Loucy (cell line): ENCODE results near the gene TMEM245.

Experiments
- H2AFZ ChIP-seq: fragments of 200-600 bp; sonication (generic); 2 replicates; pipeline ENCODE4 v1.6.0; 2016; ENCODE audit warnings: antibody characterized with exemption, mild to moderate bottlenecking, low read length, moderate library complexity
- H3F3A ChIP-seq: fragments of 200-600 bp; 2 replicates; pipeline ENCODE4 v1.6.0; 2016; ENCODE audit warnings: antibody characterized with exemption, low read depth, mild to moderate bottlenecking
- H3K27me3 ChIP-seq: fragments of 200-600 bp; sonication (generic); 2 replicates; pipeline ENCODE4 v1.6.1; 2014; ENCODE audit warnings: low read length, mild to moderate bottlenecking; ENCODE audit not compliant: insufficient read depth, poor library complexity, severe bottlenecking
- H3K36me3 ChIP-seq: fragments of 200-600 bp; sonication (generic); 2 replicates; pipeline ENCODE4 v1.6.1; 2016; ENCODE audit warnings: low read length; ENCODE audit not compliant: insufficient read depth
- H3K4me1 ChIP-seq: fragments of 200-600 bp; sonication (generic); 2 replicates; pipeline ENCODE4 v1.5.1; 2014; ENCODE audit warnings: low read length, mild to moderate bottlenecking; ENCODE audit not compliant: insufficient read depth, poor library complexity, severe bottlenecking
- H3K4me2 ChIP-seq: fragments of 200-600 bp; sonication (generic); 2 replicates; pipeline ENCODE4 v1.6.0; 2014; ENCODE audit warnings: antibody characterized with exemption, low read length, low read depth, mild to moderate bottlenecking; ENCODE audit not compliant: poor library complexity, severe bottlenecking
- H3K4me3 ChIP-seq: fragments of 200-600 bp; sonication (generic); 2 replicates; pipeline ENCODE4 v1.5.1; 2014; ENCODE audit warnings: low read length, mild to moderate bottlenecking, mixed read lengths; ENCODE audit not compliant: poor library complexity, severe bottlenecking
- H3K79me2 ChIP-seq: fragments of 200-600 bp; sonication (generic); 2 replicates; pipeline ENCODE4 v1.6.1; 2014; ENCODE audit warnings: low read length; ENCODE audit not compliant: insufficient read depth
- H3K9ac ChIP-seq: fragments of 200-600 bp; sonication (generic); 2 replicates; pipeline ENCODE4 v1.6.0; 2014; ENCODE audit warnings: mild to moderate bottlenecking, low read depth, low read length, moderate library complexity; ENCODE audit not compliant: poor library complexity, severe bottlenecking
- H3K9me2 ChIP-seq: fragments of 200-600 bp; sonication (generic); replicated peaks from 2 replicates; pipeline ENCODE4 v1.6.1; 2016; ENCODE audit warnings: low read depth, low read length, mixed read lengths
- H3K9me3 ChIP-seq: fragments of 200-600 bp; sonication (generic); 2 replicates; pipeline ENCODE4 v1.6.1; 2014; ENCODE audit warnings: mild to moderate bottlenecking, antibody characterized with exemption, low read length, low read depth; ENCODE audit not compliant: insufficient read depth
- H4K20me1 ChIP-seq: fragments of 200-600 bp; sonication (generic); 2 replicates; pipeline ENCODE4 v1.6.0; 2014; ENCODE audit warnings: antibody characterized with exemption, low read length, mild to moderate bottlenecking; ENCODE audit not compliant: insufficient read depth, poor library complexity, severe bottlenecking
- CTCF ChIP-seq: fragments of 200-600 bp; sonication (generic); conservative IDR thresholded peaks from 2 replicates; pipeline ENCODE4 v1.5.1; 2014; ENCODE audit warnings: mild to moderate bottlenecking, antibody characterized with exemption, low read length
- EZH2phosphoT487 ChIP-seq: fragments of 200-600 bp; IDR thresholded peaks from 2 replicates; pipeline ENCODE4 v1.6.1; 2018; ENCODE audit warnings: antibody characterized with exemption, mild to moderate bottlenecking, moderate library complexity, borderline replicate concordance

The TMEM245 gene

DNA sequence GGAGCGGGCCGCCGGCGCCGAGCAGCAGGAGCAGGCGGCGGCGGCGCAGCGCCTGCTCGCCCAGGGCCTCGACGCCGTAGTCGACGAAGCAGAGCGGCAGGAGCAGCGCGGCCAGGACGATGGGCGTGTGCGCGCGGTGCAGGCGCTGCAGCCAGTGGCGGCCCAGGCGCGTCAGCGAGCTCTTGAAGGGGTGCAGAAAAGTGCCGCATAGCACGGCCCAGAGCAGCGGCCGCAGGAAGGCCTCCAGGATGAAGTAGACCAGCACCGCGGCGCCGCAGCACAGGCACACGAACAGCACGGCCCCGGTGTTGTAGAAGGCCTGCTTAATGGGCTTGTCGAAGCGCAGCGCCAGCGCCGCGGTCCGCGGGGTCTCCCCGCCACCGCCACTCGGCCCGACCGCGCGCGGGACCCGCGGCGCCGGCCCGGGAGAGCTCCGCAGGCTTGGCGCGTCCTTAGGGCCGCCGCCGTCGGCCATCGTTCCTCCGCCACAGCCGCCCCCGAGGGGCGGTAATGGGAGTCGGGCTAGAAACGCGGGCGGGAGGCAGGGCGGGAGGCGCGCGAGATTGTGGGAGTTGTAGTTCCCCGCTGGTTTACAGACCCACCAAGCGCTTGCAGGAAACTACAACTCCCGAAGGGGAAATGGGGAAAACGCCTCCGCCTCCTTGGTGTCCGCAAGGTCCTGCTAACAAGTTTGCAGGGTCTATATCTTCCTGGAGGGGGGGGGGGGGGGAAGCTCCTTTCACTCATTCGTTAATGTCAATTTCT, at the start of gene TMEM245:
TMEM245 (minus strand) TSS at position 509 of the 765 bp plus-strand sequence; CDS start at position 475, 34 bp downstream.
- Histone ChIP-seq H3K9ac (peak within 1 kb of the TSS; percentile 82), H2AFZ (peak within 1 kb of the TSS; percentile 98), H3K79me2 (peaks cover 51% of the 10 kb centered on the region), H3K9me3 (no peaks in the 10 kb centered on the region), H3K4me3 (peak within 1 kb of the TSS; percentile 98), H3F3A (no peaks in the 10 kb centered on the region), H4K20me1 (peaks cover 47% of the 10 kb centered on the region), H3K4me1 (peaks cover 40% of the 10 kb centered on the region), H3K9me2 (no peaks in the 10 kb centered on the region), H3K36me3 (no peaks in the 10 kb centered on the region), H3K4me2 (peak within 1 kb of the TSS; percentile 87), H3K27me3 (no peaks in the 10 kb centered on the region)
- no peak for TF ChIP-seq CTCF
- TF ChIP-seq EZH2phosphoT487: no peak

- TF ChIP-seq EZH2phosphoT487 (no peak), CTCF (no peak)
- no peak overlapping the region for H3K9ac ChIP-seq
- H3K79me2 ChIP-seq: no peaks in the 10 kb centered on the region
- H3F3A ChIP-seq: no peaks in the 10 kb centered on the region
- H4K20me1 ChIP-seq: no peaks in the 10 kb centered on the region
- H3K9me3 ChIP-seq: no peaks in the 10 kb centered on the region
- H2AFZ ChIP-seq: no peak overlapping the region
- no peaks in the 10 kb centered on the region for H3K4me1 ChIP-seq
- no peaks in the 10 kb centered on the region for H3K9me2 ChIP-seq
- H3K4me3 ChIP-seq: no peak overlapping the region
- H3K4me2 ChIP-seq: no peak overlapping the region
- H3K36me3 ChIP-seq: no peaks in the 10 kb centered on the region
- H3K27me3 ChIP-seq: no peaks in the 10 kb centered on the region
These were observed 48.4 kb upstream of the TMEM245 start for GRCh38 chr9:109168170-109168569.

- no peaks in the 10 kb centered on the region for H3F3A ChIP-seq
- no peaks in the 10 kb centered on the region for H3K9me2 ChIP-seq
- no peak overlapping the region for H3K4me3 ChIP-seq
- no peaks in the 10 kb centered on the region for H3K9me3 ChIP-seq
- H3K36me3 ChIP-seq: no peaks in the 10 kb centered on the region
- no peak overlapping the region for H2AFZ ChIP-seq
- H3K4me2 ChIP-seq: no peak overlapping the region
- H3K9ac ChIP-seq: no peak overlapping the region
- TF ChIP-seq CTCF (no peak), EZH2phosphoT487 (no peak)
- no peaks in the 10 kb centered on the region for H3K27me3 ChIP-seq
- H4K20me1 ChIP-seq: no peaks in the 10 kb centered on the region
- no peaks in the 10 kb centered on the region for H3K79me2 ChIP-seq
- H3K4me1 ChIP-seq: no peaks in the 10 kb centered on the region
These were observed 48.0 kb upstream of the TMEM245 start for GRCh38 chr9:109167716-109168115.
